ENCODE data around the gene FAM222A. TPM values are rescaled to one million over a fixed set of nuclear protein-coding genes. Genes with fewer than 3 reads are reported as not detected.

Gene FAM222A
- total RNA-seq, 1 experiment from 2014 or later = 3.7 TPM

- no peak overlapping the region for H2AFZ ChIP-seq (ENCODE audit: low read depth, low read length, poor library complexity, severe bottlenecking)
- ChIA-PET POLR2A (no interaction called here), CTCF (interaction anchor here (0.9 kb wide), 1 partner anchor 111 kb away, joined by 3 read pairs; no protein-coding TSS in a partner anchor)
Measured at GRCh38 chr12:109708939-109709338, 4.7 kb upstream of the FAM222A start.

GRCh38 chr12:109709401-109709991 lies 4.1 kb upstream of the FAM222A start:
- Histone ChIP-seq H4K20me1 (ENCODE audit: insufficient read depth) (no peaks in the 10 kb centered on the region), H3K9me3 (ENCODE audit: control insufficient read depth in 1 of 2, insufficient read depth in 1 of 2, low read depth in 1 of 2, low read length in 2 of 2) (no peaks in the 10 kb centered on the region), H3K36me3 (ENCODE audit: control insufficient read depth in 1 of 2, insufficient read depth in 2 of 2, low read length in 2 of 2) (no peaks in the 10 kb centered on the region), H2AFZ (ENCODE audit: low read depth, low read length, poor library complexity, severe bottlenecking) (no peak overlapping the region), H3K27ac (ENCODE audit: low read depth, low read length) (no peak overlapping the region), H3K4me3 (replicated peaks in 1 of 2; ENCODE audit: low read depth in 1 of 2, low read length in 2 of 2) (no peak overlapping the region), H3K4me2 (ENCODE audit: low read length) (no peak overlapping the region), H3K9ac (ENCODE audit: low read length) (no peak overlapping the region), H3K27me3 (ENCODE audit: insufficient read depth, low read length) (no peaks in the 10 kb centered on the region), H3K79me2 (ENCODE audit: insufficient read depth, low read length) (no peaks in the 10 kb centered on the region), H3K4me1 (ENCODE audit: control insufficient read depth in 1 of 2, insufficient read depth in 2 of 2, low read length in 2 of 2) (peaks cover 0 to 6% of the 10 kb centered on the region in 2 experiments; a peak in 1 of 4 replicates), H3K9me2 (ENCODE audit: insufficient read depth) (no peaks in the 10 kb centered on the region)
- ATAC-seq = no peak
- ChIA-PET CTCF (interaction anchor here (0.9 kb wide), 1 partner anchor 112 kb away, joined by 3 read pairs; no protein-coding TSS in a partner anchor), RAD21 (ENCODE audit: low non-redundant PET in 1 of 2, low total read pairs in 2 of 2, uncharacterized antibody in 2 of 2, unreplicated experiment in 2 of 2) (no interaction called here), POLR2A (no interaction called here)
- intact Hi-C loops (cut with micrococcal nuclease) = no loop called here
- TF ChIP-seq EZH2 (IDR thresholded peaks at IDR 0.05) (no peak), TCF7L2 (IDR thresholded peaks at IDR 0.05; ENCODE audit: borderline replicate concordance, extremely low read depth, insufficient read depth, insufficient read length) (no peak), POLR2A (IDR thresholded peaks at IDR 0.05; ENCODE audit: borderline replicate concordance, extremely low read depth, insufficient read depth, insufficient read length) (no peak), ZFX (IDR thresholded peaks at IDR 0.05) (no peak)
- BruUV-seq (replicated peaks) = no TSS peak
- no peak for DNase-seq (ENCODE audit: low read depth, low spot score)

More at GRCh38 chr12:109708939-109709338, 4.7 kb upstream of the FAM222A start:
- DNase-seq (ENCODE audit: low read depth, low spot score) (no peak), ATAC-seq (no peak)
- no peaks in the 10 kb centered on the region for H3K36me3 ChIP-seq (ENCODE audit: control insufficient read depth in 1 of 2, insufficient read depth in 2 of 2, low read length in 2 of 2)
- no peaks in the 10 kb centered on the region for H4K20me1 ChIP-seq (ENCODE audit: insufficient read depth)
- RAD21 ChIA-PET (ENCODE audit: low non-redundant PET in 1 of 2, low total read pairs in 2 of 2, uncharacterized antibody in 2 of 2, unreplicated experiment in 2 of 2) = no interaction called here
- no peaks in the 10 kb centered on the region for H3K9me3 ChIP-seq (ENCODE audit: control insufficient read depth in 1 of 2, insufficient read depth in 1 of 2, low read depth in 1 of 2, low read length in 2 of 2)
- TF ChIP-seq ZNF274 (IDR thresholded peaks at IDR 0.05; ENCODE audit: low read depth, low read length) (no peak), SRF (IDR thresholded peaks at IDR 0.05; ENCODE audit: low read depth) (no peak), SIN3A (IDR thresholded peaks at IDR 0.05; ENCODE audit: low read depth) (no peak), TCF7L2 (IDR thresholded peaks at IDR 0.05; ENCODE audit: borderline replicate concordance, extremely low read depth, insufficient read depth, insufficient read length) (no peak)
- no peaks in the 10 kb centered on the region for H3K79me2 ChIP-seq (ENCODE audit: insufficient read depth, low read length)
- no peak overlapping the region for H3K4me2 ChIP-seq (ENCODE audit: low read length)
- no peaks in the 10 kb centered on the region for H3K9me2 ChIP-seq (ENCODE audit: insufficient read depth)
- no peak overlapping the region for H3K27ac ChIP-seq (ENCODE audit: low read depth, low read length)
- peaks cover 0 to 5% of the 10 kb centered on the region in 2 experiments; a peak in 1 of 4 replicates for H3K4me1 ChIP-seq (ENCODE audit: control insufficient read depth in 1 of 2, insufficient read depth in 2 of 2, low read length in 2 of 2)
- no peaks in the 10 kb centered on the region for H3K27me3 ChIP-seq (ENCODE audit: insufficient read depth, low read length)
- H3K4me3 ChIP-seq (replicated peaks in 1 of 2; ENCODE audit: low read depth in 1 of 2, low read length in 2 of 2) = no peak overlapping the region
- intact Hi-C loops (cut with micrococcal nuclease) = no loop called here
- no peak overlapping the region for H3K9ac ChIP-seq (ENCODE audit: low read length)
- BruUV-seq (replicated peaks) = no TSS peak
